Colonic mucosa (tissue), 4 donors: ENCODE measurements around the gene EFCAB6. TPM values are rescaled to one million over a fixed set of nuclear protein-coding genes. Genes with fewer than 3 reads are reported as not detected.
A peak's percentile ranks its signal among the peaks of the same experiment; 100 is the strongest.

Source experiments
- DNase-seq: peaks from one replicate; pipeline ENCODE4 v3.0.0-alpha.2; 2020
- H3K27ac ChIP-seq: fragments of 200-600 bp; one replicate; pipeline ENCODE4 v1.8.0; 2021
- H3K27me3 ChIP-seq: fragments of 200-600 bp; one replicate; pipeline ENCODE4 v1.8.0; 2021
- H3K36me3 ChIP-seq: fragments of 200-600 bp; one replicate; pipeline ENCODE4 v1.8.0; 2021
- H3K4me1 ChIP-seq: fragments of 200-600 bp; one replicate; pipeline ENCODE4 v1.8.0; 2021; ENCODE audit warnings: mild to moderate bottlenecking
- H3K4me3 ChIP-seq: fragments of 200-600 bp; one replicate; pipeline ENCODE4 v1.8.0; 2021
- H3K9ac ChIP-seq, 2 donors: one replicate each; pipeline ENCODE4 v1.7.0; 2013; ENCODE audit warnings: control low read depth in 2 of 2, low read depth in 2 of 2, low read length in 2 of 2
- H3K9me3 ChIP-seq: fragments of 200-600 bp; one replicate; pipeline ENCODE4 v1.8.0; 2021
- intact Hi-C: fragments of 100-400 bp; cut with DNase I; formaldehyde crosslinking; loops from one replicate; pipeline ENCODE4 v1.14.1; 2022
- total RNA-seq, 2 donors: library from RNA; stranded (reverse); fragmentation: NEBNext Ultra II Directional in 1 of 2; extraction: Animal tissue kit (Norgen Biotek cat#: 25700) in 1 of 2; gene quantifications; one replicate each; pipeline ENCODE4 v1.2.1, GENCODE V29; 2021
- TF ChIP-seq, protein P1 (sequence below): fragments of 200-600 bp; IDR thresholded peaks from one replicate; pipeline ENCODE4 v1.8.0; 2022; ENCODE audit warnings: antibody characterized with exemption, mild to moderate bottlenecking
- donor health status: healthy.
- donor health status: DM: no; HTN: no; CAD: no.
- donor health status: DM: no; HTN: no; CAD: no.

Gene EFCAB6
- total RNA-seq, 2 donors from 2014 or later = 0.35 to 0.80 TPM

DNA sequence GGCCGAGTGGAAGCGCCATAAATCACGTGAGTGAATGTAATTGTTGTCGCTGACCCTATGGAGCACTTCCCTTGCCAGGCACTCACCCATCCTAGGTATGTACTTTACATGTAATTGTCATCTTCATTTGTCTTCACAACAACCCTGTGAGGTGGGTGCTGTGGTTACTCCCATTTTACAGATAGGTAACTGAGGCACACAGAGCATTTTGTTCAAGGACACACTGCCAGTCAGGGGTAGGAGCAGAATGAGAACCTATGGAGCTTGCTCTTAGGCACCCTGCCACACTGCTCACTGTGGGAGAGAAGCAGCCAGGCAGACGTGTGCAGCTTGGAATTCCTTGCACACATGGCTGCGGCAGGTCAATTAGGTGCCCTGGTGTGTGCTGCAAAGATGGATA is 785 bp upstream of the EFCAB6 start:
- DNase-seq = no peak
- Histone ChIP-seq H3K27me3 (no peaks in the 10 kb centered on the region), H3K4me3 (peak overlapping the region; percentile 99), H3K27ac (no peak overlapping the region), H3K4me1 (peaks cover 4% of the 10 kb centered on the region), H3K9ac (peak overlapping the region; percentile 81 to 98), H3K9me3 (no peaks in the 10 kb centered on the region), H3K36me3 (no peaks in the 10 kb centered on the region)
- intact Hi-C loops = no loop called here
- TF ChIP-seq, protein P1, sequence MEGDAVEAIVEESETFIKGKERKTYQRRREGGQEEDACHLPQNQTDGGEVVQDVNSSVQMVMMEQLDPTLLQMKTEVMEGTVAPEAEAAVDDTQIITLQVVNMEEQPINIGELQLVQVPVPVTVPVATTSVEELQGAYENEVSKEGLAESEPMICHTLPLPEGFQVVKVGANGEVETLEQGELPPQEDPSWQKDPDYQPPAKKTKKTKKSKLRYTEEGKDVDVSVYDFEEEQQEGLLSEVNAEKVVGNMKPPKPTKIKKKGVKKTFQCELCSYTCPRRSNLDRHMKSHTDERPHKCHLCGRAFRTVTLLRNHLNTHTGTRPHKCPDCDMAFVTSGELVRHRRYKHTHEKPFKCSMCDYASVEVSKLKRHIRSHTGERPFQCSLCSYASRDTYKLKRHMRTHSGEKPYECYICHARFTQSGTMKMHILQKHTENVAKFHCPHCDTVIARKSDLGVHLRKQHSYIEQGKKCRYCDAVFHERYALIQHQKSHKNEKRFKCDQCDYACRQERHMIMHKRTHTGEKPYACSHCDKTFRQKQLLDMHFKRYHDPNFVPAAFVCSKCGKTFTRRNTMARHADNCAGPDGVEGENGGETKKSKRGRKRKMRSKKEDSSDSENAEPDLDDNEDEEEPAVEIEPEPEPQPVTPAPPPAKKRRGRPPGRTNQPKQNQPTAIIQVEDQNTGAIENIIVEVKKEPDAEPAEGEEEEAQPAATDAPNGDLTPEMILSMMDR = no peak

DNA sequence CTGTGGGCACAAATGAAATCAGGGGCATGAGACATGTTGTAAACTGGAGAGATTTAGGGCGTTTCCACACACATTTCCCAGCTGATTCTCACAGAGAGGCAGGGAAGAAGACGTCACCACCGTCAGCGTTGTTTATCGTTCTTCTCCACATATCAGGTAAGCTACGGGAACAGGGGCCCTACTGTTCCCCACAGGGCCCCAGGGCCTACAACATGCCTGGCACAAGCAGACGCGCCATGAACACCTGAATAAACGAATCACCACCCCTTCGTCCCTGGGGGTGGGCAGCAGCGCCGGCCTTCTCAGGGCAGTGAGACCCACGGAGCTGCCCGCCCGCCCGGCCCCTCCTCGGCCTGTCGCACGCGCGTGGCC is 342 bp downstream of the EFCAB6 start:
- intact Hi-C loops = no loop called here
- DNase-seq = no peak
- peak overlapping the region; percentile 99 for H3K4me3 ChIP-seq
- peak overlapping the region; percentile 81 to 98 for H3K9ac ChIP-seq
- H3K4me1 ChIP-seq = peaks cover 4% of the 10 kb centered on the region
- no peaks in the 10 kb centered on the region for H3K36me3 ChIP-seq
- TF ChIP-seq, protein P1 = no peak
- H3K27me3 ChIP-seq = no peaks in the 10 kb centered on the region
- no peaks in the 10 kb centered on the region for H3K9me3 ChIP-seq
- peak overlapping the region; percentile 68 for H3K27ac ChIP-seq

DNA sequence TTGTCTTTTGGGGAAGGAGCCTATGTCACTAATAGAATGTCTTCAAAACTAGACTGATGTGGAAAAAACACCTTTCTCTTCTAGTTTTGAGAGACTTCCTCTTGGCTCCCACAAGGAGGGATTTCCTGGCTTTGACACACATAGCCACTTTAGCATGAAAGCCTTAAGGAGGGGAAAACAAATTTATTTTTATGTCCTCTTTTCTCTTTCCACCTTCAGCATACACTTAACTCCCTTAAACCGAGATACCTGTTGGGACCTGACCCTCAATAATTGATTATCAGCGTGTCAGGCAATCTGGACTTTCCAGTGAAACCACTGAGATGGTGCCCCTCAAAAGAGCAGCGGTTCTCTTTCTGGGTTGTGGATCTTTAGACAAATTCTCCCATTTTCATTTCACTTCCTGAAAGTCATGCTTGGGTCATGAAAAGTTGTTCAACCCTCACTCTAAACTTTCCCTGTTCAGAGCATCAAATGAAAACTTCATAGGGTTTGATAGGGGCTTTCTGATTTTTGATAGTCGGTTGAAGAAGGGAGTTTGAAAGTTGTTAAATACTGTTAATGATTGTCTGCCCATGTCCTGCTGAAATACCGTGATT is 9.1 kb downstream of the EFCAB6 start:
- H3K4me3 ChIP-seq = no peak overlapping the region
- intact Hi-C loops = no loop called here

DNA sequence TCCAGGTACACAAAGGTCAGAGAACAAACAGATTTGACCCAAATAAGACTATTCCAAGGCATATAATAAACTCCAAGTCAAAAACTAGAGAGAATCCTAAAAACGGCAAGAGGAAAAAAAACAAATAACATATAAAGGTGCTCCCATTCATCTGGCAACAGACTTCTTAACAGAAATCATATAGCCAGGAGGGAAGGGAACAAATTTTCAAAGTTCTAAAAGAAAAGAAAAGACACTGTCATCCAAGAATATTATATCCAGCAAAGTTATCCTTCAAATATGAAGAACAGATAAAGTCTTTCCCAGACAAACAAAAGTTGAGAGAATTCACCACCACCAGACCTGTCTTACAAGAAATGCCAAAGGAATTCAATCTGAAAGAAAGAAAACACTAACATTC is 11.1 kb downstream of the EFCAB6 start:
- no peak overlapping the region for H3K4me3 ChIP-seq
- DNase-seq = no peak
- no peaks in the 10 kb centered on the region for H3K4me1 ChIP-seq
- H3K9me3 ChIP-seq = no peaks in the 10 kb centered on the region
- no peak overlapping the region for H3K27ac ChIP-seq
- no peaks in the 10 kb centered on the region for H3K27me3 ChIP-seq
- no peaks in the 10 kb centered on the region for H3K36me3 ChIP-seq
- intact Hi-C loops = no loop called here
- TF ChIP-seq, protein P1 = no peak
- H3K9ac ChIP-seq = no peak overlapping the region

More for the DNA sequence above, 9.1 kb downstream of the EFCAB6 start:
- Histone ChIP-seq H3K9ac (no peak overlapping the region), H3K27ac (no peak overlapping the region), H3K4me1 (no peaks in the 10 kb centered on the region), H3K36me3 (no peaks in the 10 kb centered on the region), H3K9me3 (no peaks in the 10 kb centered on the region), H3K27me3 (no peaks in the 10 kb centered on the region)
- TF ChIP-seq, protein P1 = no peak
- DNase-seq = no peak

DNA sequence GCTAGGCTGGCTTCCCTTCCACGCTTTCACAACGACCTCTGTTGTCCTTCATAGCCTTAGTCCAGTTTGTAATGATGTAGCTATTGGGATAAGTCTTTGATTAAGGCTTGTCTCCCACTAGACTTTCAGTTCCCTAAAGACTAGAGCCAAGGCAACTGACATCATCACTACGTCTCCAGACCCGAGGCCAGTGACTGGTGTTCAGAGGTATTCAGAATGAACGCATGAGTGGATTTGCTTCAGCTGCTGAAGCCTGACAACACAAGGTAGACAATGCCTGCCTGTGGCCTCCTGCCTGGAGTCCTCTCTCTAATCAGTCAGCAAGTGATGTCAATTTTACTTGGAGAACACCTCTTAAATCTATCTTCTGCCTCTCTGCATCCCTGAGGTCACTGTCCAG is 13.6 kb downstream of the EFCAB6 start:
- Histone ChIP-seq H3K9ac (no peak overlapping the region), H3K27me3 (no peaks in the 10 kb centered on the region), H3K4me3 (no peak overlapping the region), H3K36me3 (no peaks in the 10 kb centered on the region), H3K9me3 (no peaks in the 10 kb centered on the region), H3K27ac (no peak overlapping the region), H3K4me1 (no peaks in the 10 kb centered on the region)
- intact Hi-C loops = no loop called here
- TF ChIP-seq, protein P1 = no peak
- no peak for DNase-seq
